GM19328 (cell line): Measurements from ENCODE around the gene AKR7A3.
"Not testable (repeated sequence)": the region's sequence is repeated elsewhere in the genome, so short reads cannot be mapped to it uniquely, and the experiment has no call there.

ENCODE experiments used
- ATAC-seq: cut with Tn5 transposase; IDR thresholded peaks from one replicate; pipeline ENCODE4 v1.9.1; 2021; ENCODE audit warnings: mild to moderate bottlenecking, moderate library complexity; ENCODE audit not compliant: unreplicated experiment

Gene AKR7A3

DNA sequence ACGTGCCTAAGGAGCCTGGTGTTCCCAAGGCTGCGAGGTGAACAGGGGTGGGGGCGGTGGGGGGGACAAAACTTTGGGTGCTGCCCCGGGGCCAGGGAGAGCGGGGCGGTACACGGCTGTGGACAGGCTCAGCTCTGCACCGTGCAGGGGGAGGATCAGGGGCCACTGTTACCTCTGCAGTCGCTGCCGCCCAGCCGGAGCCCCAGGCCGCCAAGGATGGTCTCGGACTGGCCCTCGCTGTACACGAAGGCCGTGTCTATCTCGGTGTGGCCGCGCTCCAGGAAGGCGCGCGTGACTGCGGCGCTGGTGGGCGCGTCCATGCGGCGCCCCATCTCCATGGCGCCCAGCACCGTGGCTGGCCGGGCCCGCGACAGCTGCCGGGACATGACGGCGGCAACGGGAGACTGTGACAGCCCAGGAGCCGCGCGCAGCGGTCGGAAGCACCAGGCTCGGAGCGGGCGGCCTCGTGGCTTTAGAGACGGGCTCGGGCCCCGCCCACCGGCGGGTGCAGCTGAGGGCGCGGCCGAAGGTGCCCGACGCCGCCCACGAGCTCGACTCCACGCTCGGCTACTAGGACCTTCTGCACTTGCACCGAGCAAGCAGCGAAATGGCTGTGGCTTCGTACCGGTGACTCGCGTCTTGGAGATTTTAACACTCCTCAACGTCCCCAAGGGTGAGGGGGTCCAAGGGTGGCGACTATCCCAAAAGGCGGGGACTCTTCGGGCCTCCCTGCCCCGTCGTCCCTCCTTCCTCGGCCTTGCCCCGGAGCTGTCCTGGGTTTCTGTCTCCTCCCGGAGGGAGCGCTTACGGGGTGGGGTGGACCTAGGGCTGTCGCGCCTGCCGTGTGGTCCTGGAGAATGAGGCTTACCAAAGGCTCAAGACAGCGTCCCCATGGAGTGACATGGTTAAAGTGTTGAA is at the start of gene AKR7A3:
Gene AKR7A3, minus strand, starts transcription at position 447 of the 918 bp plus-strand sequence. Its CDS starts 61 bp downstream, at position 386.
- ATAC-seq, result not testable (repeated sequence)

DNA sequence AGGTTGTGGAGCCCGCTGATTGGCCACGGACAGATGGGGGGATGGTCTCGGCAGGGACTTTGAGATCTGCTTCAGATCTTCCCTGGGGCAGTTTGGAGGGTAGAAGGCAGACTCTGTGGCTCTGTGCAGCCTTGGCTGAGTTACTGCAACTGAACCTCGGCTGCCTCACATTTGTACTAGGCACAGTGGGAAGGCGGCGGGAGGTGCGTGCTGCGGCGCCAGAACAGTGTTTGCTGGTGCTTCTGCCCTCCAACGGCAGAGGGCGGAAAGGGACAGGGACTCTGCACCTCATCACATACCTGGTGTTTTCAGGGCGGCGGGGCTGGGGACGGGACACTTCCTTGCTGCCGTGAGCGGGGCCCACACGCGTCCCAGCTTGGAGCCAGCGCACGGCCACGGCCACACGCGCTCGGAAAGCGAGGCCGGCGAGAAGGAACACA is 49.8 kb upstream of the AKR7A3 start:
- ATAC-seq, result no peak

DNA sequence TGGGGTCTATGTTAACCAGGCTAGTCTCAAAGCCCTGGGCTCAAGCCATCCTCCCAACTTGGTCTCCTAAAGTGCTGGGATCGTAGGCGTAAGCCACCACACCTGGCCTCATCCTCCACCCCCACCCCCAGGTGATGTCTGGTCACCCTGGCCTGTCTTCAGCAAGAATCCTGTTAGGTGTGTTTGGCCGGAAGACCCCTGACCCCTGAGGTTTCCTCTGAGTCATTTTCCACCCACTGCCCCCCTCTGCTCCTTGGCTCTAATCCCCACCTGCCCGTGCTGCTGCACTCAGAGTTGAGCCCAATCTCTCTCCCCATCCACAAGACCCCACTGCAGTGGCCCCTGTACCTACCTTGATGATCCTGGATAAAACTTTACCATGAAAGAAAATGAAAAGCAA is 48.7 kb upstream of the AKR7A3 start:
- no peak for ATAC-seq

DNA sequence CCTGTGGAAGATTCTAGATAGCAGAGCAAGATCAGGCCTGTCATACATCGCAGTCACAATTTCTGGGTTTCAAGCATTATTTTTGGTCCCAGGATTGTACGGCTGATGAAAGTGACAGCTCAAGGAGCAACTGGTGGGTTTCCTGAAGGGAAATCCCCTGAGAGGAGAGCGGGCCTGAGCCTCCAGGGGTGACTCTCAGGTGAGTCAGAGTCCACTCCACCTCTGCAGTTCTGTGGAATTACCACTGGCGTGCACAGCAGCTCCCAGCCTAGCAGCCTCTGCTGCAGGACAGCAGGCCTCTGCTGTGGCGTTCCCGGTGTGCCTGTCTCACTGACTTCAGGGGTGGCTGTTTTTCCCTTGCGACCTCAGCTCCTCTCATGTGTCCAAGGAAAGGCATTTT is 48.0 kb upstream of the AKR7A3 start:
- ATAC-seq, result no peak

- no peak for ATAC-seq
These were observed 45.2 kb upstream of the AKR7A3 start for GRCh38 chr1:19333587-19334354.

DNA sequence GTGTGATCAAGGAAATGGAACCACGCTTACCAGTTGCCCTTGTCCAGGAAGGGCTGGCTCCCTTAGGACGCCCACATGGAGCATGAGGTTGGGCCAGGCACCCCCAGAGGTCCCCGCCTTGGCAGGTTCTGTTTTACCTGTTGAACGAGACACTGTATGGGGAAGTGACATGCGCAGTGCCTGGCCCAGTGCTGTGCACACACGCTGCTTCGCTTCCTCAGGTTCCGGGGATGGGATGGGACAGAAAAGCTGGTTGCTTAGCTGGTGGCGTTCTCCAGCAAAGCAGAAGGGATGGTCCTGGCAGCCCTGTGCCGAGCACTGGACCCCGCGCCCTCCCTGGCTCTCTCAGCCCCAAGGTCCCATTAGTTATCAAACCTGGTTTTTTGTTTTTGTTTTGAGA is 44.3 kb upstream of the AKR7A3 start:
- ATAC-seq, result no peak

DNA sequence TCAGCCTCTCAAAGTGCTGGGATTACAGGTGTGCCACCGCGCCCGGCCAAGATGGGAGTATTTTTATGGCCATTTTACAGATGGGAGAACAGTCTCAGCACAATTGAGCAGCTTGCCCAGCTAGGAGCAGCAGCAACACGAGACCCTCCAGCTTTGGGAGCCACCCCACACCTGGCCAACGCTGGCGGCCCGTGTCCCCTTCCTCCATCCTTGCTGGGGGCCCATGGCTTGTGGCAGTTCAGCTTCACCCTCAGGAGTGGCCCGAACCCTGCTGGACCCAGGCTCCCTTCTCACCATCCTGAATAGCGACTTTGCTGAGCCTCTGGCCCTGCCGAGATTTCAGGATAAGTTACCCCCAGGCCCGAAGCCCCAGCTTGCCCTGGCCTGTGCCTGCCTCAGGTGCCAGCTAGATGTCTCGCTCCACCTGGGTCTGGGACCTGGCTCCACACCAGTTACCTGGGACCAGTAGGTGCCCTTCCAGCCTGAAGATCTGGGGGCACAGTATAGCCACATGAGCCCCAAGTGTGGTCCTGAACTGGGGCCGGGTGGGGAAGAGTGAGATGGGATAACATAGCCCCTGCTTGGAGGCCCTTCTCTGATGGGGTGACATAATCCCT is 42.8 kb upstream of the AKR7A3 start:
- no peak for ATAC-seq

DNA sequence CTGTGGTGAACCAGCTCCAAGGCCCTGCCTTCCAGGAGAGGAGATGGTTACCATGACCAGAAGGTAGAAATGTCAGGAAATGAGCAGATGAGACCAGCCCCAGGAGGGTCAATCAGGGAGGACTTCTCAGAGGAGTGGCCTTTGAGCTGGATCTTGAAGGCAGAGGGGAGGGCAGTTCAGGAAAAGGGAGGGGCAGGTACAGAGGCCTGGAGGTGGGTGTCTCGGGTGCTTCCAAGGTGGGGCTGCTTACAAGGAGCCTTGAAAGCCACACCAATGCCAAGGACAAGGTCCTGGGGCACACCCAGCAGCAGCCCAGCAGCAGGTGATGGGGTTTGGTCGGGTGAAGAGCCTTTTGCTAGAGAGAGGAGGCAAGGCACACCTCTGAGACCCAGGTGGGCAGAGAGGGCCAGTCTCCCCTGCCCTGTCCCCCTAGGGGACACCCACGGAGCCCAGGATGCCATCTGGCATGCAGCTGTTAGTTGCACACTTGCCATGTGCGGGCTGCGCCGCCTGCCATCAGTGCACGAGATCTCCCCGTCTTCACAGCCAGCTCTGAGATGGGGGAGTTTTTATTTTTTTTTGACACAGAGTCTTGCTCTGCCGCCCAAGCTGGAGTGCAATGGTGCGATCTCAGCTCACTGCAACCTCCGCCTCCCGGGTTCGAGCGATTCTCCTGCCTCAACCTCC is 42.0 kb upstream of the AKR7A3 start:
- ATAC-seq, result no peak

GRCh38 chr1:19329611-19330010 is 41.0 kb upstream of the AKR7A3 start:
- no peak for ATAC-seq

- ATAC-seq, result no peak
These were observed 40.6 kb upstream of the AKR7A3 start for GRCh38 chr1:19329188-19329587.

- ATAC-seq, result no peak
These were observed 39.9 kb upstream of the AKR7A3 start for GRCh38 chr1:19328486-19328885.

DNA sequence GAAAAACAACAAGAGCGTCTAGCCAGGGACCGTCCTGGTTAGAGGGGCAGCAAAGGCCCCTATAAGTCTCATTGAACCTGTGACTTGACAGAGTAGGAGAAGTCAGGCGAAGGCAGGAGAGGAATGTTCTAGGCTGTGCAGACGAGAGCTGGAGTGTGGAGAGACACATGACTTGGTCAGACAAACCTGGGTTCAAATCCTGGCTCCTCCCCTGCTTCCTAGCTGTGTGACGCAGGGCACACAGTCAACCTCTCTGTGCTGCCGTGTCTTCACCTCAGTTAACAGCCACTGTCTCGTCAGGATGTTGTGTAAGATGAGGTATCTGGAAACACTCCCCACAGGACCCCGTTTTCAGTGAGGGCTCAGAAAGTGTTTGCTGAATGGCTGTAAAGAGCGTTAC is 39.2 kb upstream of the AKR7A3 start:
- no peak for ATAC-seq

- ATAC-seq, result no peak
These were observed 38.7 kb upstream of the AKR7A3 start for GRCh38 chr1:19327301-19327700.

DNA sequence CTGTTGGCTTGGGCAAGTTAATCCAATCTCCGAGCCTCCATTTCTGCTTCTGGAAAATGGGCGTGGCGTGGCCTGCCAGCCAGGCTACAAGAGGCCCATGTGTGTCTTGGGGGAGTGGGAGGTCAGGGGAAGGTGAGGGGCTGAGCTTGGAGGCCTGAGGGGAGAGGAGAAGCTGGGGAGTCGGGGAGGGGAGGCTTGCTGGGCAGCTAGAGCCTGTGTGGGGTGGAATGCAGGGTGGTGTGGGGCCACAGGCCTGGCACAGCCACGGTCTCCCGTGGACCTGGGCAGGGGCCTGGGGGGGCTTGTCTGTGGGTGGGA is 38.1 kb upstream of the AKR7A3 start:
- no peak for ATAC-seq

DNA sequence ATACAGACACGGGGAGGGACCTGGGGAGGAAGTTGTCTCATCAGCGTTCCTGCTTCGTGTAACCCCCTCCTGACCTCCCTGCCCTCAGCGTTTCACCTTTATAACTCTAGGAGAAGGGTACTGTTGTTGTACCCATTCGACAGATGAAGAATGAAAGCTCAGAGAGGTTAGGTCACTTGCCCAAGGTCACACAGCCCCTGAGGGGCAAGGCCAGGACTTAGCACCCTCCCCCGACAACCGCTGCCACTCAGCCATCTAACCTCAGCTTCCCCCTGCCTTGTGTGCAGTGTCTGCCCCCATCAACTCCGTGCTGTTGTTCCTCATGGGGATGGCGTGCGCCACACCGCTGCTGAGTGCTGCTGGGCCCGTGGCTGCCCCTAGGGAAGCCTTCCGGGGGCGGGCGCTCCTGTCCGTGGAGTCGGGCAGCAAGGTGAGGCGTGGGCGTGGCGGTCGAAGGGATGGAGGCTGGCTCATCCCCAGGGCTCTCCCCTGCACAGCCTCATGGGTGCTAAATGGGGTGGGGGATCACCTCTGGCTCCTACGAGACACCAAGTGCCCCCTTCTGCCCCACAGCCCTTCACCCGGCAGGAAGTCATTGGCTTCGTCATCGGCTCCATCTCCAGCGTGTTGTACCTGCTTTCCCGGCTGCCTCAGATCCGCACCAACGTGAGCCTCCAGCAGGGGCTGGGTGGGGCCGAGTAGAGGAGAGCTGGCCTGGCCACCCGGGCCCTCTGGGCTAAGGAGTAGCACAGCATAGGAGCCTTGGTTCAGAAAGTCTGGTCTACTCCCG is 37.6 kb upstream of the AKR7A3 start:
- no peak for ATAC-seq

GRCh38 chr1:19325368-19325957 is 36.9 kb upstream of the AKR7A3 start:
- ATAC-seq, result no peak

- ATAC-seq, result no peak
These were observed 36.1 kb upstream of the AKR7A3 start for GRCh38 chr1:19324665-19324990.

- no peak for ATAC-seq
These were observed 35.6 kb upstream of the AKR7A3 start for GRCh38 chr1:19323987-19324664.

GRCh38 chr1:19322481-19322880 is 33.9 kb upstream of the AKR7A3 start:
- no peak for ATAC-seq
